ENCODE results near the gene DMTF1. TPM values are rescaled to one million over a fixed set of nuclear protein-coding genes. Genes with fewer than 3 reads are reported as not detected.

DMTF1 gene
- total RNA-seq, 1 experiment from 2014 or later, result 90.5 TPM

- POLR2A ChIA-PET (ENCODE audit: low non-redundant PET), result no interaction called here
- intact Hi-C loops (cut with micrococcal nuclease; ENCODE audit: unreplicated experiment), result loop anchor here (2.0 kb wide), 1 partner anchor 66 kb away; the partner anchor contains the start of gene DMTF1
- no peaks in the 10 kb centered on the region for H3K36me3 ChIP-seq (ENCODE audit: insufficient read depth, low read length, poor library complexity, severe bottlenecking)
- peaks cover 29% of the 10 kb centered on the region for H3K4me1 ChIP-seq (ENCODE audit: insufficient read depth, low read length, poor library complexity, severe bottlenecking)
- H3K9me3 ChIP-seq (ENCODE audit: low read depth, low read length, poor library complexity, severe bottlenecking), result no peaks in the 10 kb centered on the region
- DNase-seq (ENCODE audit: low spot score), result peak; percentile 51
- H3K27ac ChIP-seq (ENCODE audit: low read depth, low read length, poor library complexity, severe bottlenecking), result peak overlapping the region; percentile 77
- BruUV-seq (replicated peaks), result no TSS peak
- H3K27me3 ChIP-seq (replicated peaks; ENCODE audit: insufficient read depth, low read depth, low read length, poor library complexity), result peaks cover 17% of the 10 kb centered on the region
- H3K4me3 ChIP-seq (ENCODE audit: low read depth, low read length, poor library complexity, severe bottlenecking), result peak overlapping the region; percentile 78
- TF ChIP-seq EZH2 (IDR thresholded peaks at IDR 0.05; ENCODE audit: borderline replicate concordance, low read depth, low read length, poor library complexity, severe bottlenecking) (no peak), CTCF (conservative IDR thresholded peaks at IDR 0.05; ENCODE audit: low read depth, low read length) (no peak)
- CTCF ChIA-PET, result interaction anchor here (0.6 to 0.7 kb wide), 2 partner anchors 67 to 291 kb away, joined by 3 read pairs; partner anchors contain the start of gene DMTF1
These were observed 66.7 kb downstream of the DMTF1 start for GRCh38 chr7:87218796-87219544.

- peak; percentile 89 for DNase-seq (ENCODE audit: low spot score)
- no peaks in the 10 kb centered on the region for H3K36me3 ChIP-seq (ENCODE audit: insufficient read depth, low read length, poor library complexity, severe bottlenecking)
- no peaks in the 10 kb centered on the region for H3K9me3 ChIP-seq (ENCODE audit: low read depth, low read length, poor library complexity, severe bottlenecking)
- POLR2A ChIA-PET (ENCODE audit: low non-redundant PET), result interaction anchor here (1.4 kb wide), 1 partner anchor 67 kb away, joined by 3 read pairs; the partner anchor contains the start of gene DMTF1
- H3K4me3 ChIP-seq (ENCODE audit: low read depth, low read length, poor library complexity, severe bottlenecking), result peak within 1 kb of the TSS; percentile 78
- peaks cover 24% of the 10 kb centered on the region for H3K4me1 ChIP-seq (ENCODE audit: insufficient read depth, low read length, poor library complexity, severe bottlenecking)
- no peak for TF ChIP-seq EZH2 (IDR thresholded peaks at IDR 0.05; ENCODE audit: borderline replicate concordance, low read depth, low read length, poor library complexity, severe bottlenecking)
- peak; percentile 41; the same call in 1 of the 2 replicates for TF ChIP-seq CTCF (conservative IDR thresholded peaks at IDR 0.05; ENCODE audit: low read depth, low read length)
- H3K27me3 ChIP-seq (replicated peaks; ENCODE audit: insufficient read depth, low read depth, low read length, poor library complexity), result peaks cover 17% of the 10 kb centered on the region
- BruUV-seq (replicated peaks), result no TSS peak
- peak within 1 kb of the TSS; percentile 77 for H3K27ac ChIP-seq (ENCODE audit: low read depth, low read length, poor library complexity, severe bottlenecking)
- intact Hi-C loops (cut with micrococcal nuclease; ENCODE audit: unreplicated experiment), result loop anchor here (2.0 kb wide), 1 partner anchor 67 kb away; the partner anchor contains the start of gene DMTF1
- CTCF ChIA-PET, result interaction anchor here (0.6 kb wide), 1 partner anchor 292 kb away, joined by 3 read pairs; no protein-coding TSS in a partner anchor
These were observed 67.3 kb downstream of the DMTF1 start, which contains the start of gene TMEM243 for GRCh38 chr7:87219545-87220025. TMEM243 (minus strand) TSS chr7:87219732; CDS start chr7:87219503, 229 bp downstream.

- TF ChIP-seq EZH2 (IDR thresholded peaks at IDR 0.05; ENCODE audit: borderline replicate concordance, low read depth, low read length, poor library complexity, severe bottlenecking) (no peak), CTCF (conservative IDR thresholded peaks at IDR 0.05; ENCODE audit: low read depth, low read length) (no peak)
- H3K36me3 ChIP-seq (ENCODE audit: insufficient read depth, low read length, poor library complexity, severe bottlenecking), result no peaks in the 10 kb centered on the region
- peak; percentile 91 for DNase-seq (ENCODE audit: low spot score)
- H3K4me3 ChIP-seq (ENCODE audit: low read depth, low read length, poor library complexity, severe bottlenecking), result peak overlapping the region; percentile 78
- intact Hi-C loops (cut with micrococcal nuclease; ENCODE audit: unreplicated experiment), result no loop called here
- peak overlapping the region; percentile 77 for H3K27ac ChIP-seq (ENCODE audit: low read depth, low read length, poor library complexity, severe bottlenecking)
- H3K9me3 ChIP-seq (ENCODE audit: low read depth, low read length, poor library complexity, severe bottlenecking), result no peaks in the 10 kb centered on the region
- POLR2A ChIA-PET (ENCODE audit: low non-redundant PET), result interaction anchor here (1.4 kb wide), 1 partner anchor 68 kb away, joined by 3 read pairs; the partner anchor contains the start of gene DMTF1
- CTCF ChIA-PET, result interaction anchor here (0.5 kb wide), 1 partner anchor 68 kb away, joined by 4 read pairs; the partner anchor contains the start of gene DMTF1
- H3K27me3 ChIP-seq (replicated peaks; ENCODE audit: insufficient read depth, low read depth, low read length, poor library complexity), result peaks cover 17% of the 10 kb centered on the region
- no TSS peak for BruUV-seq (replicated peaks)
- H3K4me1 ChIP-seq (ENCODE audit: insufficient read depth, low read length, poor library complexity, severe bottlenecking), result peaks cover 19% of the 10 kb centered on the region
These were observed 67.9 kb downstream of the DMTF1 start for GRCh38 chr7:87220026-87220733.
